Measurements from ENCODE around the gene GPATCH3. TPM values are rescaled to one million over a fixed set of nuclear protein-coding genes. Genes with fewer than 3 reads are reported as not detected.

Gene GPATCH3
- total and polyA plus RNA-seq, 2 donors (not counting 3 experiments of a cell fraction or from before 2014, with no cell fraction given), result 12.1 to 17.7 TPM

DNA sequence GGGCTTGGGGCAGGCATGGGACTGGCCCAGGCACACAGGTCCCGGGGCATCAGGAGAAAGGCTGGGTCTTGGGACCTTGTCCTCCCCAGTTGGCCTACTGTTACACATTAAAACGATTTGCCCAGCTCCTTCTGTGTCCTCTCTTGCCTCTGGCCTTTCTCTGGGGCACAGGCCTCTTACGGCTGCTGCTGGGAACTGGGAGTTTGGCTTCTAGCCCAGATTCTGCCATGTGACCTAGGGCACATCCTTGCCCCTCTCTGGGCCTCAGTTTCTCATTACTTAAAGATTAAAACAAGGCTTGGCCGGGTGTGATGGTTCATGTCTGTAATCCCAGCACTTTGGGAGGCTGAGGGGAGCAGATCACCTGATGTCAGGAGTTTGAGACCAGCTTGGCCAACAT, 46.0 kb upstream of the GPATCH3 start:
- FAIRE-seq, result no peak
- dilution Hi-C loops (cut with MboI; ENCODE audit: extremely low pct_ligation_motif_present, low sequenced_read_pairs) (no loop called here), intact Hi-C loops (cut with micrococcal nuclease) (no loop called here)
- no peak for TF ChIP-seq POLR2AphosphoS5 (IDR thresholded peaks at IDR 0.05; ENCODE audit: insufficient read depth, low read depth, low read length)
- TF ChIP-seq POLR2A (IDR thresholded peaks at IDR 0.05; ENCODE audit: low read depth, low read length), result no peak
- TF ChIP-seq, protein P1, sequence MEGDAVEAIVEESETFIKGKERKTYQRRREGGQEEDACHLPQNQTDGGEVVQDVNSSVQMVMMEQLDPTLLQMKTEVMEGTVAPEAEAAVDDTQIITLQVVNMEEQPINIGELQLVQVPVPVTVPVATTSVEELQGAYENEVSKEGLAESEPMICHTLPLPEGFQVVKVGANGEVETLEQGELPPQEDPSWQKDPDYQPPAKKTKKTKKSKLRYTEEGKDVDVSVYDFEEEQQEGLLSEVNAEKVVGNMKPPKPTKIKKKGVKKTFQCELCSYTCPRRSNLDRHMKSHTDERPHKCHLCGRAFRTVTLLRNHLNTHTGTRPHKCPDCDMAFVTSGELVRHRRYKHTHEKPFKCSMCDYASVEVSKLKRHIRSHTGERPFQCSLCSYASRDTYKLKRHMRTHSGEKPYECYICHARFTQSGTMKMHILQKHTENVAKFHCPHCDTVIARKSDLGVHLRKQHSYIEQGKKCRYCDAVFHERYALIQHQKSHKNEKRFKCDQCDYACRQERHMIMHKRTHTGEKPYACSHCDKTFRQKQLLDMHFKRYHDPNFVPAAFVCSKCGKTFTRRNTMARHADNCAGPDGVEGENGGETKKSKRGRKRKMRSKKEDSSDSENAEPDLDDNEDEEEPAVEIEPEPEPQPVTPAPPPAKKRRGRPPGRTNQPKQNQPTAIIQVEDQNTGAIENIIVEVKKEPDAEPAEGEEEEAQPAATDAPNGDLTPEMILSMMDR (IDR thresholded peaks at IDR 0.05; ENCODE audit: extremely low read depth in 1 of 2, insufficient read depth in 1 of 2, low read depth in 1 of 2, low read length in 2 of 2), result no peak
- TF ChIP-seq EZH2 (IDR thresholded peaks at IDR 0.05; ENCODE audit: borderline replicate concordance, low read depth, low read length, severe bottlenecking), result no peak
- Histone ChIP-seq H3K9me1 (replicated peaks; ENCODE audit: control insufficient read depth, extremely low read depth, insufficient read depth, low read length) (no peaks in the 10 kb centered on the region), H3K4me2 (ENCODE audit: insufficient read depth, low read length) (no peak overlapping the region), H3K9me3 (replicated peaks; ENCODE audit: control insufficient read depth, insufficient read depth, low read length) (no peaks in the 10 kb centered on the region), H3K4me3 (replicated peaks in 1 of 3; ENCODE audit: insufficient read depth in 1 of 3, low read depth in 1 of 3, low read length in 3 of 3) (no peak overlapping the region), H3K27me3 (ENCODE audit: control insufficient read depth in 2 of 2, insufficient read depth in 2 of 2, low read length in 2 of 2) (no peaks in the 10 kb centered on the region), H3K36me3 (ENCODE audit: control insufficient read depth in 2 of 2, extremely low read depth in 1 of 2, insufficient read depth in 2 of 2, low read length in 2 of 2) (peaks cover 14 to 39% of the 10 kb centered on the region in 2 experiments), H2AFZ (ENCODE audit: low read depth, low read length) (no peak overlapping the region), H3K27ac (ENCODE audit: insufficient read depth, low read depth, low read length) (no peak overlapping the region), H3K4me1 (ENCODE audit: control insufficient read depth, extremely low read depth, insufficient read depth, low read length) (peaks cover 8% of the 10 kb centered on the region), H4K20me1 (replicated peaks; ENCODE audit: control insufficient read depth, extremely low read depth, insufficient read depth, low read length) (no peaks in the 10 kb centered on the region), H3K79me2 (ENCODE audit: control insufficient read depth, insufficient read depth, low read length) (no peaks in the 10 kb centered on the region), H3K9ac (replicated peaks; ENCODE audit: extremely low read depth, insufficient read depth, low read length) (no peak overlapping the region)
- no TSS peak for BruUV-seq (replicated peaks)
- POLR2A ChIA-PET, result no interaction called here
- CTCF ChIA-PET, result no interaction called here
- DNase-seq (ENCODE audit: low read depth, low spot score), result no peak

DNA sequence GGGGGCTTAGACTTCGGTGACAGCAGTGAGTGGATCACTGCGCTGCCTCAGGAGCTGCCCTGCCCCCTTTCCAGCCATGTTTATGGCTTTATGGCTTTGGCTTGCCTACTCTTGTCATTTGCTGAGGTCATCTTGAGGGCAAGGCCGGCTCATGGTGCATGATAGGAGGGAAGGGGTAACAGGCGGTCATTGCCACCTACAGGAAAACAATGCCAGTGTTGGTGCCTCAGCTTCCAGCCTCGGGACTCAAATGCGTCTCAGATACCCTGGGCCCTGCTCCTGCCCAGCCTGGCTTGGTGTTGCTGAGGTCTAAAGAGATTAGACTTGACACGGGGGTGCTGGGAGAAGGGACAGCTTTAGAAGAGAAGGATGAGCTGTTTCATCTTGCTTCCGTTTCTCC, 45.5 kb upstream of the GPATCH3 start:
- H3K9me1 ChIP-seq (replicated peaks; ENCODE audit: control insufficient read depth, extremely low read depth, insufficient read depth, low read length), result no peaks in the 10 kb centered on the region
- no peak overlapping the region for H3K4me3 ChIP-seq (replicated peaks in 1 of 3; ENCODE audit: insufficient read depth in 1 of 3, low read depth in 1 of 3, low read length in 3 of 3)
- H3K79me2 ChIP-seq (ENCODE audit: control insufficient read depth, insufficient read depth, low read length), result no peaks in the 10 kb centered on the region
- no peak overlapping the region for H3K27ac ChIP-seq (ENCODE audit: insufficient read depth, low read depth, low read length)
- H3K4me1 ChIP-seq (ENCODE audit: control insufficient read depth, extremely low read depth, insufficient read depth, low read length), result peaks cover 8% of the 10 kb centered on the region
- no peaks in the 10 kb centered on the region for H4K20me1 ChIP-seq (replicated peaks; ENCODE audit: control insufficient read depth, extremely low read depth, insufficient read depth, low read length)
- FAIRE-seq, result no peak
- no TSS peak for BruUV-seq (replicated peaks)
- H3K9ac ChIP-seq (replicated peaks; ENCODE audit: extremely low read depth, insufficient read depth, low read length), result no peak overlapping the region
- ChIA-PET POLR2A (no interaction called here), CTCF (no interaction called here)
- no peak overlapping the region for H3K4me2 ChIP-seq (ENCODE audit: insufficient read depth, low read length)
- TF ChIP-seq, protein P2, sequence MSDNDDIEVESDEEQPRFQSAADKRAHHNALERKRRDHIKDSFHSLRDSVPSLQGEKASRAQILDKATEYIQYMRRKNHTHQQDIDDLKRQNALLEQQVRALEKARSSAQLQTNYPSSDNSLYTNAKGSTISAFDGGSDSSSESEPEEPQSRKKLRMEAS (IDR thresholded peaks at IDR 0.05; ENCODE audit: insufficient read depth, insufficient read length), result no peak
- TF ChIP-seq FOS (IDR thresholded peaks at IDR 0.05; ENCODE audit: borderline replicate concordance, insufficient read depth, low read length) (no peak), POLR2A (IDR thresholded peaks at IDR 0.05; ENCODE audit: low read depth, low read length) (no peak), POLR2AphosphoS5 (IDR thresholded peaks at IDR 0.05; ENCODE audit: insufficient read depth, low read depth, low read length) (no peak), JUN (IDR thresholded peaks at IDR 0.05; ENCODE audit: borderline replicate concordance, insufficient read depth, insufficient read length, low read depth) (no peak), MYC (IDR thresholded peaks at IDR 0.05; ENCODE audit: low read depth, low read length) (no peak), EZH2 (IDR thresholded peaks at IDR 0.05; ENCODE audit: borderline replicate concordance, low read depth, low read length, severe bottlenecking) (no peak), GATA2 (IDR thresholded peaks at IDR 0.05; ENCODE audit: insufficient read depth, insufficient read length, low read depth, low read length) (no peak)
- TF ChIP-seq, protein P1 (IDR thresholded peaks at IDR 0.05; ENCODE audit: extremely low read depth in 1 of 2, insufficient read depth in 1 of 2, low read depth in 1 of 2, low read length in 2 of 2), result no peak
- intact Hi-C loops (cut with micrococcal nuclease) (no loop called here), dilution Hi-C loops (cut with MboI; ENCODE audit: extremely low pct_ligation_motif_present, low sequenced_read_pairs) (no loop called here)
- H3K9me3 ChIP-seq (replicated peaks; ENCODE audit: control insufficient read depth, insufficient read depth, low read length), result no peaks in the 10 kb centered on the region
- no peak overlapping the region for H2AFZ ChIP-seq (ENCODE audit: low read depth, low read length)
- no peak for DNase-seq (ENCODE audit: low read depth, low spot score)
- H3K36me3 ChIP-seq (ENCODE audit: control insufficient read depth in 2 of 2, extremely low read depth in 1 of 2, insufficient read depth in 2 of 2, low read length in 2 of 2), result peaks cover 14 to 41% of the 10 kb centered on the region in 2 experiments
- no peaks in the 10 kb centered on the region for H3K27me3 ChIP-seq (ENCODE audit: control insufficient read depth in 2 of 2, insufficient read depth in 2 of 2, low read length in 2 of 2)

Measured in endothelial cell of umbilical vein (primary cell).